ENCODE measurements around the gene SETD3.

Gene SETD3

GRCh38 chr14:99522025-99522401 is 41.4 kb upstream of the SETD3 start:
- Histone ChIP-seq H3K27me3 (ENCODE audit: low read depth, low read length) (no peaks in the 10 kb centered on the region), H3K9me3 (ENCODE audit: control insufficient read depth in 1 of 2, low read length in 2 of 2) (no peaks in the 10 kb centered on the region), H3K4me1 (ENCODE audit: control insufficient read depth in 1 of 2, insufficient read depth in 2 of 2, low read length in 2 of 2) (peaks cover 3 to 61% of the 10 kb centered on the region in 2 donors), H3K4me3 (ENCODE audit: low read depth in 1 of 2, low read length in 2 of 2) (no peak overlapping the region), H3K36me3 (ENCODE audit: control insufficient read depth in 1 of 2, insufficient read depth in 2 of 2, low read length in 2 of 2) (no peaks in the 10 kb centered on the region), H3K27ac (ENCODE audit: low read length) (no peak overlapping the region)

DNA sequence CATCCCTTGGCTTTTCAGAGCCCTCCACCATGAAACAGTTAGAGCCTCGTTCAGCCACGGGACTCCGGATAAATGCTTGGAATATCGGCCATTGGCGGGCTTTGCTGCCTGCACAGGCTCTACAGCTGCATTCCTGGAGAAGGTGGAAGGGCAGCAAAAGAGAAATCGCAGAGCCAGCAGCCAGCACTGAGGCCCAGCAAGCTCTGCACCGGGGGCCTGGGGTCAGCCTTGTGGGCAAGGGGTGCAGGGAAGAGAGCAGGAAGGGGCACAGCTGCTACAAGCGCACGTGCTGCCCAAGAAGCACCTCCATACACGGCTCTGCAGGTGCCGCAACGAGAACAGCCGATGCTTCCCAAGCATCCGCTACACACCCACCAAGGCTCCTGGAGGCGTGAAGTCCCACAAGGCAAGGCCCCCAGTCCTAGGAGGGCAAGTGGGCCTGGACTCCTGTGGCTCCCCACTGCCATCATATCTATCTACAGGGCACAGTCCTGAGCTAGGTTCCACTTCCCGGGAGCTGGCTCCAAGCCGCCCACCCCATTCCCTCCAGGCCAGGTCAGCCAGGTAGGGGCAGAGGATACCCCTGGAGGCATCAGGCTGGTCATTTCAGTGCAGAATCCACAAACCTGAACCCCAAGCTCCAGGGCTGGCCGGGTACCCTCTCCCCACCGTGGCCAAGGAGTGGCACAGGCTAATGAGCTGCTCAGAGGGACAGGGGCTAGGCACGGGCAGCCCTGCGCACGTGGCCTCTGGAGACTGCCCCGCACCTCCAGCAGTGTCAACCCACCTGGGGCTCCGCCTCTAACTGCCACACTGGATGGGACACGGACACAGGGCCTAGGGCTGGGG is 40.7 kb upstream of the SETD3 start:
- H3K27ac ChIP-seq (ENCODE audit: low read length), result no peak overlapping the region
- no peaks in the 10 kb centered on the region for H3K27me3 ChIP-seq (ENCODE audit: low read depth, low read length)
- H3K9me3 ChIP-seq (ENCODE audit: control insufficient read depth in 1 of 2, low read length in 2 of 2), result no peaks in the 10 kb centered on the region
- H3K4me3 ChIP-seq (ENCODE audit: low read depth in 1 of 2, low read length in 2 of 2), result no peak overlapping the region
- H3K36me3 ChIP-seq (ENCODE audit: control insufficient read depth in 1 of 2, insufficient read depth in 2 of 2, low read length in 2 of 2), result no peaks in the 10 kb centered on the region
- H3K4me1 ChIP-seq (ENCODE audit: control insufficient read depth in 1 of 2, insufficient read depth in 2 of 2, low read length in 2 of 2), result peaks cover 3 to 60% of the 10 kb centered on the region in 2 donors

DNA sequence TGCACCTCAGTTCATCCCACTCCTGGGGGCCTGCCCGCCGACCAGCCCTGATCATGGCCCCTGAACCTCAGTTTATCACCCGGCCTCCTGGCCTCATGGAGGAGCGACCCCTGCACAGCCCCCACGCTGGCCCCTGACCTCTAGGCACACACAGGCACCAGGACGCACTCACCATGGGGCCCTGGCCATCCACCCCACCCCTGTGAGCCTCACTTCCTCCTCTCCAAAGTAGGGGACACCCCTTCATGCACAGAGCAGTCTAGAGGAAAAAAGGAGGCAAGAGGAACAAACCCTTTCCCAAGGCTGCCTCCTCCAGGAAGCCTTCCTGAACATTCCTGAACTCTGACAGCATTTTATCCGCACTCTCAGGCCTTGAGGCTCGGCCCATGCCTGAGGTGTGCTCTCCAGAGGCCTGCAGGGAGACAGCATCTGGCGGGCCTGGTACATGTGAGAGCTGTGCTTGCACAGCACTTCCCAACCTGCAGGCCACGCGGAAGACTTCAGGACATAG is 40.0 kb upstream of the SETD3 start:
- Histone ChIP-seq H3K4me1 (ENCODE audit: control insufficient read depth in 1 of 2, insufficient read depth in 2 of 2, low read length in 2 of 2) (peaks cover 3 to 55% of the 10 kb centered on the region in 2 donors), H3K27ac (ENCODE audit: low read length) (no peak overlapping the region), H3K9me3 (ENCODE audit: control insufficient read depth in 1 of 2, low read length in 2 of 2) (no peaks in the 10 kb centered on the region), H3K4me3 (ENCODE audit: low read depth in 1 of 2, low read length in 2 of 2) (no peak overlapping the region), H3K27me3 (ENCODE audit: low read depth, low read length) (no peaks in the 10 kb centered on the region), H3K36me3 (ENCODE audit: control insufficient read depth in 1 of 2, insufficient read depth in 2 of 2, low read length in 2 of 2) (no peaks in the 10 kb centered on the region)

DNA sequence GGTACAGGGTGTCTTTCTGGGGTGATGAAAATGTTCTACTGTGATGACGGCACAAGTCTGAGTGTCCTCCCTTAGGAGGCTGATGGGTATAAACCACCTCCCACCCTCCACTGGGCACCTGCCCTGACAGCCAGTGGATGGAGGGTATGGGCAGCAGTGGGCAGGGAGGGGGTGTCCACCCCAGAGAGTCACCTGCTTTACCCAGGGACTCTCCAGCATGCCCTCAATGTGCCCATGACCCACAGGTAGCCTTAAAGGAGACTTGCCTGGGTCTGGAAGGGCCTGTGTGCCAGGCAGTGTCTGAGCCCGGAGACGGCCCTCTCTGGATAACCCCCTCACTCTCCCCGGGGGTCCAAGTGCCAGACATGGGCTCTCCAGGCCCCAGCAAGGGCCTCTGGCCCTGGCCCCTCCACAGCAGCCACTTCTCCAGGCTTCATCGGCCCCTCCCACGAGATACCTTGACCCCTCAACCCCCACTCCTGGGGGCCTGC is 39.3 kb upstream of the SETD3 start:
- no peaks in the 10 kb centered on the region for H3K27me3 ChIP-seq (ENCODE audit: low read depth, low read length)
- no peaks in the 10 kb centered on the region for H3K9me3 ChIP-seq (ENCODE audit: control insufficient read depth in 1 of 2, low read length in 2 of 2)
- H3K27ac ChIP-seq (ENCODE audit: low read length), result no peak overlapping the region
- no peak overlapping the region for H3K4me3 ChIP-seq (ENCODE audit: low read depth in 1 of 2, low read length in 2 of 2)
- H3K36me3 ChIP-seq (ENCODE audit: control insufficient read depth in 1 of 2, insufficient read depth in 2 of 2, low read length in 2 of 2), result peaks cover 0 to 6% of the 10 kb centered on the region in 2 donors
- H3K4me1 ChIP-seq (ENCODE audit: control insufficient read depth in 1 of 2, insufficient read depth in 2 of 2, low read length in 2 of 2), result peaks cover 3 to 48% of the 10 kb centered on the region in 2 donors

GRCh38 chr14:99519347-99519881 is 38.8 kb upstream of the SETD3 start:
- no peak overlapping the region for H3K27ac ChIP-seq (ENCODE audit: low read length)
- no peaks in the 10 kb centered on the region for H3K9me3 ChIP-seq (ENCODE audit: control insufficient read depth in 1 of 2, low read length in 2 of 2)
- H3K27me3 ChIP-seq (ENCODE audit: low read depth, low read length), result no peaks in the 10 kb centered on the region
- peaks cover 3 to 42% of the 10 kb centered on the region in 2 donors for H3K4me1 ChIP-seq (ENCODE audit: control insufficient read depth in 1 of 2, insufficient read depth in 2 of 2, low read length in 2 of 2)
- peaks cover 0 to 12% of the 10 kb centered on the region in 2 donors for H3K36me3 ChIP-seq (ENCODE audit: control insufficient read depth in 1 of 2, insufficient read depth in 2 of 2, low read length in 2 of 2)
- no peak overlapping the region for H3K4me3 ChIP-seq (ENCODE audit: low read depth in 1 of 2, low read length in 2 of 2)

GRCh38 chr14:99518441-99519346 is 38.0 kb upstream of the SETD3 start:
- Histone ChIP-seq H3K4me1 (ENCODE audit: control insufficient read depth in 1 of 2, insufficient read depth in 2 of 2, low read length in 2 of 2) (peaks cover 3 to 35% of the 10 kb centered on the region in 2 donors), H3K4me3 (ENCODE audit: low read depth in 1 of 2, low read length in 2 of 2) (no peak overlapping the region), H3K9me3 (ENCODE audit: control insufficient read depth in 1 of 2, low read length in 2 of 2) (no peaks in the 10 kb centered on the region), H3K27me3 (ENCODE audit: low read depth, low read length) (no peaks in the 10 kb centered on the region), H3K27ac (ENCODE audit: low read length) (no peak overlapping the region), H3K36me3 (ENCODE audit: control insufficient read depth in 1 of 2, insufficient read depth in 2 of 2, low read length in 2 of 2) (peaks cover 0 to 18% of the 10 kb centered on the region in 2 donors)

- no peak overlapping the region for H3K27ac ChIP-seq (ENCODE audit: low read length)
- peaks cover 0 to 18% of the 10 kb centered on the region in 2 donors for H3K36me3 ChIP-seq (ENCODE audit: control insufficient read depth in 1 of 2, insufficient read depth in 2 of 2, low read length in 2 of 2)
- no peaks in the 10 kb centered on the region for H3K27me3 ChIP-seq (ENCODE audit: low read depth, low read length)
- no peaks in the 10 kb centered on the region for H3K9me3 ChIP-seq (ENCODE audit: control insufficient read depth in 1 of 2, low read length in 2 of 2)
- H3K4me3 ChIP-seq (ENCODE audit: low read depth in 1 of 2, low read length in 2 of 2), result no peak overlapping the region
- peaks cover 3 to 28% of the 10 kb centered on the region in 2 donors for H3K4me1 ChIP-seq (ENCODE audit: control insufficient read depth in 1 of 2, insufficient read depth in 2 of 2, low read length in 2 of 2)
Observed at GRCh38 chr14:99517643-99518381, 37.2 kb upstream of the SETD3 start.

GRCh38 chr14:99516871-99517642 is 36.4 kb upstream of the SETD3 start:
- H3K9me3 ChIP-seq (ENCODE audit: control insufficient read depth in 1 of 2, low read length in 2 of 2), result no peaks in the 10 kb centered on the region
- no peak overlapping the region for H3K27ac ChIP-seq (ENCODE audit: low read length)
- peaks cover 0 to 18% of the 10 kb centered on the region in 2 donors for H3K36me3 ChIP-seq (ENCODE audit: control insufficient read depth in 1 of 2, insufficient read depth in 2 of 2, low read length in 2 of 2)
- no peaks in the 10 kb centered on the region for H3K27me3 ChIP-seq (ENCODE audit: low read depth, low read length)
- peaks cover 0 to 28% of the 10 kb centered on the region in 2 donors for H3K4me1 ChIP-seq (ENCODE audit: control insufficient read depth in 1 of 2, insufficient read depth in 2 of 2, low read length in 2 of 2)
- H3K4me3 ChIP-seq (ENCODE audit: low read depth in 1 of 2, low read length in 2 of 2), result no peak overlapping the region

- peaks cover 0 to 18% of the 10 kb centered on the region in 2 donors for H3K36me3 ChIP-seq (ENCODE audit: control insufficient read depth in 1 of 2, insufficient read depth in 2 of 2, low read length in 2 of 2)
Observed at GRCh38 chr14:99516156-99516870, 35.7 kb upstream of the SETD3 start.

More at GRCh38 chr14:99516156-99516870, 35.7 kb upstream of the SETD3 start:
- H3K27me3 ChIP-seq (ENCODE audit: low read depth, low read length), result no peaks in the 10 kb centered on the region
- peaks cover 0 to 31% of the 10 kb centered on the region in 2 donors for H3K4me1 ChIP-seq (ENCODE audit: control insufficient read depth in 1 of 2, insufficient read depth in 2 of 2, low read length in 2 of 2)
- H3K27ac ChIP-seq (ENCODE audit: low read length), result no peak overlapping the region
- no peak overlapping the region for H3K4me3 ChIP-seq (ENCODE audit: low read depth in 1 of 2, low read length in 2 of 2)
- H3K9me3 ChIP-seq (ENCODE audit: control insufficient read depth in 1 of 2, low read length in 2 of 2), result no peaks in the 10 kb centered on the region

All from muscle layer of duodenum (tissue), 2 donors.